ENCODE data around the gene SERPINA12.

DNA sequence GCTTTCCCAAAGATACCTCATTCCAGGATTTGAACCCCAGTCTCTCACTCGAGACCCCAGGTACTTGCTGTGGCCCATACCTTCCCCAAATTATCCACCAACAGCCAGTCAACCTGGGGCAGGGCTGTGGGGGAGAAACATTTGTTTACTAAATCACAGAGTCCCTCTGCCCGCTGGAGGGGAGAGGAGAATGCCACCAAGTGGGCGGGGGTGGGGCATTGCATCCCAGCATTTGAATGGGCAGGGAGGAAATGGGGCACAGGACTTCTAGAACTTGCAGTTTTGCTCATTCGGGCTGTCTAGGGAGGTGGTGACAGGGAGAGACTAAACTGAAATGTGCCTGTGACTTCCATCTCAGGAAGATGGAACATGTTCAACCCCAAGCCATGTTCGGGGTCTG is 22.4 kb downstream of the SERPINA12 start:
- TF ChIP-seq, protein P1, sequence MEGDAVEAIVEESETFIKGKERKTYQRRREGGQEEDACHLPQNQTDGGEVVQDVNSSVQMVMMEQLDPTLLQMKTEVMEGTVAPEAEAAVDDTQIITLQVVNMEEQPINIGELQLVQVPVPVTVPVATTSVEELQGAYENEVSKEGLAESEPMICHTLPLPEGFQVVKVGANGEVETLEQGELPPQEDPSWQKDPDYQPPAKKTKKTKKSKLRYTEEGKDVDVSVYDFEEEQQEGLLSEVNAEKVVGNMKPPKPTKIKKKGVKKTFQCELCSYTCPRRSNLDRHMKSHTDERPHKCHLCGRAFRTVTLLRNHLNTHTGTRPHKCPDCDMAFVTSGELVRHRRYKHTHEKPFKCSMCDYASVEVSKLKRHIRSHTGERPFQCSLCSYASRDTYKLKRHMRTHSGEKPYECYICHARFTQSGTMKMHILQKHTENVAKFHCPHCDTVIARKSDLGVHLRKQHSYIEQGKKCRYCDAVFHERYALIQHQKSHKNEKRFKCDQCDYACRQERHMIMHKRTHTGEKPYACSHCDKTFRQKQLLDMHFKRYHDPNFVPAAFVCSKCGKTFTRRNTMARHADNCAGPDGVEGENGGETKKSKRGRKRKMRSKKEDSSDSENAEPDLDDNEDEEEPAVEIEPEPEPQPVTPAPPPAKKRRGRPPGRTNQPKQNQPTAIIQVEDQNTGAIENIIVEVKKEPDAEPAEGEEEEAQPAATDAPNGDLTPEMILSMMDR (IDR thresholded peaks at IDR 0.05) = no peak
- no peak for TF ChIP-seq POLR2A (IDR thresholded peaks at IDR 0.05)
